ENCODE results near the gene IL23R. TPM values are rescaled to one million over a fixed set of nuclear protein-coding genes. Genes with fewer than 3 reads are reported as not detected.

Gene IL23R
- total and polyA plus RNA-seq, 2 donors (not counting 3 experiments of a cell fraction or from before 2014, with no cell fraction given) = not detected

DNA sequence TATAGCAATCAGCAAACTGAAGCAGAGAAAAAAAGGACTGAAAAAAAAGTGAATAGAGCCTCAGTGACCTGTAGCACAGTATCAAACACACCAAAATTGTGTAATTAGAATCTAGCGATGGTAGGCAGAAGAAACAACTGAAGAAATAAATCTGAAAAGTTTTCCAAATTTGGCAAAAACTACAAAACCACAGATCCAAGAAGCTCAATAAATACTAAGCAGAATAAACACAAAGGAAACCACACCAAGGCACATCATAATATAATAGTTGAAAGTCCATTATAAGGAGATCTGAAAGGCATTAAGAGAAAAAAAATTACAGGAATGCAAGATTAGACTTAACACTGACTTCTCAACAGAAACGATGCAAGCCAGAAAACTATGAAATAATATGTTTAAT is 134.3 kb downstream of the IL23R start:
- H3K27ac ChIP-seq (ENCODE audit: insufficient read depth, low read depth, low read length) = no peak overlapping the region
- no peak overlapping the region for H2AFZ ChIP-seq (ENCODE audit: low read depth, low read length)
- H3K4me1 ChIP-seq (ENCODE audit: control insufficient read depth, extremely low read depth, insufficient read depth, low read length) = no peaks in the 10 kb centered on the region
- no peaks in the 10 kb centered on the region for H4K20me1 ChIP-seq (replicated peaks; ENCODE audit: control insufficient read depth, extremely low read depth, insufficient read depth, low read length)
- H3K36me3 ChIP-seq (ENCODE audit: control insufficient read depth in 2 of 2, extremely low read depth in 1 of 2, insufficient read depth in 2 of 2, low read length in 2 of 2) = no peaks in the 10 kb centered on the region
- H3K9me3 ChIP-seq (replicated peaks; ENCODE audit: control insufficient read depth, insufficient read depth, low read length) = no peaks in the 10 kb centered on the region
- BruUV-seq (replicated peaks) = no TSS peak
- no peak overlapping the region for H3K4me2 ChIP-seq (ENCODE audit: insufficient read depth, low read length)
- no peak for TF ChIP-seq MYC (IDR thresholded peaks at IDR 0.05; ENCODE audit: low read depth, low read length)
- TF ChIP-seq EZH2 (IDR thresholded peaks at IDR 0.05; ENCODE audit: borderline replicate concordance, low read depth, low read length, severe bottlenecking) = no peak
- no peak for TF ChIP-seq CTCF (IDR thresholded peaks at IDR 0.05; ENCODE audit: extremely low read depth in 1 of 2, insufficient read depth in 1 of 2, low read depth in 1 of 2, low read length in 2 of 2)
- TF ChIP-seq, protein P1, sequence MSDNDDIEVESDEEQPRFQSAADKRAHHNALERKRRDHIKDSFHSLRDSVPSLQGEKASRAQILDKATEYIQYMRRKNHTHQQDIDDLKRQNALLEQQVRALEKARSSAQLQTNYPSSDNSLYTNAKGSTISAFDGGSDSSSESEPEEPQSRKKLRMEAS (IDR thresholded peaks at IDR 0.05; ENCODE audit: insufficient read depth, insufficient read length) = no peak
- no peak for TF ChIP-seq JUN (IDR thresholded peaks at IDR 0.05; ENCODE audit: borderline replicate concordance, insufficient read depth, insufficient read length, low read depth)
- no peaks in the 10 kb centered on the region for H3K9me1 ChIP-seq (replicated peaks; ENCODE audit: control insufficient read depth, extremely low read depth, insufficient read depth, low read length)
- no peaks in the 10 kb centered on the region for H3K79me2 ChIP-seq (ENCODE audit: control insufficient read depth, insufficient read depth, low read length)
- H3K4me3 ChIP-seq (replicated peaks in 1 of 3; ENCODE audit: insufficient read depth in 1 of 3, low read depth in 1 of 3, low read length in 3 of 3) = no peak overlapping the region
- DNase-seq (ENCODE audit: low read depth, low spot score) (no peak), FAIRE-seq (no peak)
- intact Hi-C loops (cut with micrococcal nuclease) (loop anchor here (10.0 kb wide), 1 partner anchor 66 kb away; no protein-coding TSS in a partner anchor), dilution Hi-C loops (cut with MboI; ENCODE audit: extremely low pct_ligation_motif_present, low sequenced_read_pairs) (no loop called here)
- H3K27me3 ChIP-seq (ENCODE audit: control insufficient read depth in 2 of 2, insufficient read depth in 2 of 2, low read length in 2 of 2) = peaks cover 7 to 8% of the 10 kb centered on the region in 2 experiments
- ChIA-PET CTCF (no interaction called here), POLR2A (interaction anchor here (0.6 kb wide), 1 partner anchor 1240 kb away, joined by 4 read pairs; no protein-coding TSS in a partner anchor)
- no peak overlapping the region for H3K9ac ChIP-seq (replicated peaks; ENCODE audit: extremely low read depth, insufficient read depth, low read length)

GRCh38 chr1:67304023-67304422 is 137.8 kb downstream of the IL23R start:
- no TSS peak for BruUV-seq (replicated peaks)
- Histone ChIP-seq H4K20me1 (replicated peaks; ENCODE audit: control insufficient read depth, extremely low read depth, insufficient read depth, low read length) (no peaks in the 10 kb centered on the region), H3K27ac (ENCODE audit: insufficient read depth, low read depth, low read length) (no peak overlapping the region), H3K4me3 (replicated peaks in 1 of 3; ENCODE audit: insufficient read depth in 1 of 3, low read depth in 1 of 3, low read length in 3 of 3) (no peak overlapping the region), H3K4me1 (ENCODE audit: control insufficient read depth, extremely low read depth, insufficient read depth, low read length) (no peaks in the 10 kb centered on the region), H3K36me3 (ENCODE audit: control insufficient read depth in 2 of 2, extremely low read depth in 1 of 2, insufficient read depth in 2 of 2, low read length in 2 of 2) (no peaks in the 10 kb centered on the region), H3K4me2 (ENCODE audit: insufficient read depth, low read length) (no peak overlapping the region), H2AFZ (ENCODE audit: low read depth, low read length) (no peak overlapping the region), H3K79me2 (ENCODE audit: control insufficient read depth, insufficient read depth, low read length) (no peaks in the 10 kb centered on the region), H3K9ac (replicated peaks; ENCODE audit: extremely low read depth, insufficient read depth, low read length) (no peak overlapping the region), H3K9me1 (replicated peaks; ENCODE audit: control insufficient read depth, extremely low read depth, insufficient read depth, low read length) (no peaks in the 10 kb centered on the region), H3K9me3 (replicated peaks; ENCODE audit: control insufficient read depth, insufficient read depth, low read length) (no peaks in the 10 kb centered on the region), H3K27me3 (ENCODE audit: control insufficient read depth in 2 of 2, insufficient read depth in 2 of 2, low read length in 2 of 2) (peaks cover 20 to 26% of the 10 kb centered on the region in 2 experiments)
- dilution Hi-C loops (cut with MboI; ENCODE audit: extremely low pct_ligation_motif_present, low sequenced_read_pairs) (no loop called here), intact Hi-C loops (cut with micrococcal nuclease) (loop anchor here (10.0 kb wide), 1 partner anchor 69 kb away; no protein-coding TSS in a partner anchor)
- CTCF ChIA-PET = no interaction called here
- FAIRE-seq (no peak), DNase-seq (ENCODE audit: low read depth, low spot score) (no peak)
- TF ChIP-seq MYC (IDR thresholded peaks at IDR 0.05; ENCODE audit: low read depth, low read length) (no peak), JUN (IDR thresholded peaks at IDR 0.05; ENCODE audit: borderline replicate concordance, insufficient read depth, insufficient read length, low read depth) (no peak), GATA2 (IDR thresholded peaks at IDR 0.05; ENCODE audit: insufficient read depth, insufficient read length, low read depth, low read length) (no peak), POLR2AphosphoS5 (IDR thresholded peaks at IDR 0.05; ENCODE audit: insufficient read depth, low read depth, low read length) (no peak), FOS (IDR thresholded peaks at IDR 0.05; ENCODE audit: borderline replicate concordance, insufficient read depth, low read length) (no peak), POLR2A (IDR thresholded peaks at IDR 0.05; ENCODE audit: low read depth, low read length) (no peak), EZH2 (IDR thresholded peaks at IDR 0.05; ENCODE audit: borderline replicate concordance, low read depth, low read length, severe bottlenecking) (no peak), CTCF (IDR thresholded peaks at IDR 0.05; ENCODE audit: extremely low read depth in 1 of 2, insufficient read depth in 1 of 2, low read depth in 1 of 2, low read length in 2 of 2) (no peak)
- TF ChIP-seq, protein P1 (IDR thresholded peaks at IDR 0.05; ENCODE audit: insufficient read depth, insufficient read length) = no peak
- POLR2A ChIA-PET = no interaction called here
